HG03196 (cell line): ENCODE measurements around the gene CUL7.
"Not testable (repeated sequence)": the region's sequence is repeated elsewhere in the genome, so short reads cannot be mapped to it uniquely, and the experiment has no call there.

Experiments used
- ATAC-seq: cut with Tn5 transposase; IDR thresholded peaks from one replicate; pipeline ENCODE4 v1.9.1; 2021; ENCODE audit not compliant: unreplicated experiment

CUL7 gene

DNA sequence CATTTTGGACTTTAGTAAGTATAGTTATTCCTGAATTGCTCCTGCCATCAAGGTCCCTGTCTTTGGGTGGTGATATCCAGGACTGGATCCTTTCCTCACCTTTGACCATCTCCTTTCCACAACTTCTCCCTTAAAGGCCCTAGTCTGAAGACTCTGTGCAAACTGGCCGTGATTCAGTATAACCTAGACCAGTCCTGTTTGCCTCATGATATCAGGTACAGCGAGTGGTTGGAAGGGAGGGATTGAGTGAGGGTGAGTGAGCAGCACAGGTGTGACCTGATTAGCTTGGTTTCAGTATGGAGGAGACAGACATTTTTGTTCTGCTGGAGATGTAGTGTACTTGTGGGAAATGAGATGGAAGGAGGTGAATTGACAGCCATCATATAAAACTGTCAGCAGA is 34.5 kb downstream of the CUL7 start:
- ATAC-seq: no peak

DNA sequence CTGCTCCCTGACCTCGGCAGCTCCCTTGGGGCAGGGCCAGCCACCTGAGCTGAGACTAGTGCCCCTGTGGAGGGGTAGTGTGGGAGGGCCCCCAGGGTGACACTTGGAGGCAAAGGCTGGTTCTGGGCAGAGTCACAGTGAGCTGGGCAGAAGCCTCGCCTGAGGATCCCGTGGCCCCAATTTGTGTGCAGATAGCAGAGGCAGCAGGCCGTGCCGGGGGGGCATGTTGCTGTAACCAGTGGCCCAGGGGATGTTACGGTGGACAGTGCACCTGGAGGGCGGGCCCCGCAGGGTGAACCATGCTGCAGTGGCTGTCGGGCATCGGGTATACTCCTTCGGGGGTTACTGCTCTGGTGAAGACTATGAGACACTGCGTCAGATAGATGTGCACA is 36.7 kb downstream of the CUL7 start:
- no peak for ATAC-seq

DNA sequence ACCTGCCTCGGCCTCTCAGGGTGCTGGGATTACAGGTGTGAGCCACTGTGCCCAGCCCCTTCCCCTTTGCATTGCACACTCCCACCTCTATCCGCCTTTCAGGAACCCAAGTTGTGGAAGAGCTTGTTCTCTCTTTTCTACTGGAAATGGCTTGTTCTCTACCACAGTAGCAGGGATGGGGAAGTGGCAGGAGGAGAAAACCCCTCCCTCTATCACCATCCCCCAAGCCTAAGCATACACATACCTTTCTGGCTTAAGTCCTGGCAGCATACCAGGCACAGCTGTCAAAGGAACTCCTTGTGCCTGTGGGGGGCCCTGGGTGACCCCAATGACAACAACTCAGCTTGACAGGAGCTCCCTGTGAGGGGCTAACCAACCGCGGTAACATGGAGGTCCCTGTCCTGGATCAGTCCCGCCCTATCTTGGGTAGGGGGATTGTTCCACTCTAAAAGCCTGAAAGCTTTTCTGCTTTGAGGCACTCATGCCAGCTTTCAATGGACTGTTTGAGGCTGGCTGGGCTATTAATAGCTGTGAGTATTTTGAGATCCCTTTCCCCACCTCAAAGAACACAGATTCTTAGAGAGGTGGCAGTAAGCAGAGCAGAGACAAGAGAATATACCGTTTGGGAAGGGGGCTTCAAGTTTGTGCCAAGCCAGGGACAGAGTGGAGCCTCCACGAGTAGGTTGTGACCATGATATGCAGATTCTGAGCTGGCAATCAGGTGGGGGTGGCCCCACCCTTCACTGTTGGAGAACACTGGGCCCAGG is 37.3 kb downstream of the CUL7 start:
- no peak for ATAC-seq

DNA sequence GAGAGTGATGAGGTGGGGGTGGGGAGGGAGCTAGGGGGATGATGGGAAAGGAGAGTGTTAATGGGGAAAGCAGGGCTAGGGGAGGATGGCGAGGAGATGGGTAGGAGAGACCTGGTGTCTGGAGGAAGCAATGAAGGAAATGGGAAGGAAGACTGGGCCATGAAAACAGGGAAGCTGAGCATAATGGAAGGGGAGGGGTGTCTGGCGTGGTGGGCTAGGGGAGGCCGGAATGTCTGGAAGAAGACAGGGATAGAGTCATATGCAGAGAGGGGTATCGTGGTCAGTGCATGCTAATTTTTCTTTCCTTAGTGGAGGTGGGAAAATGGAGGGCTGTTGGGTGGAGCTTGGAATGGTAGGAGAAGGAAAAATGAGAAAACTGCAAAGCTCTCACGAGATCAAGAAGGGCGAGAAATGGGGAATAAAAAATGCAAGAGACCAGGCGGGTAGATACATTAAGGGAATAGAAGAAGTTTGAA is 39.2 kb downstream of the CUL7 start:
- no peak for ATAC-seq

DNA sequence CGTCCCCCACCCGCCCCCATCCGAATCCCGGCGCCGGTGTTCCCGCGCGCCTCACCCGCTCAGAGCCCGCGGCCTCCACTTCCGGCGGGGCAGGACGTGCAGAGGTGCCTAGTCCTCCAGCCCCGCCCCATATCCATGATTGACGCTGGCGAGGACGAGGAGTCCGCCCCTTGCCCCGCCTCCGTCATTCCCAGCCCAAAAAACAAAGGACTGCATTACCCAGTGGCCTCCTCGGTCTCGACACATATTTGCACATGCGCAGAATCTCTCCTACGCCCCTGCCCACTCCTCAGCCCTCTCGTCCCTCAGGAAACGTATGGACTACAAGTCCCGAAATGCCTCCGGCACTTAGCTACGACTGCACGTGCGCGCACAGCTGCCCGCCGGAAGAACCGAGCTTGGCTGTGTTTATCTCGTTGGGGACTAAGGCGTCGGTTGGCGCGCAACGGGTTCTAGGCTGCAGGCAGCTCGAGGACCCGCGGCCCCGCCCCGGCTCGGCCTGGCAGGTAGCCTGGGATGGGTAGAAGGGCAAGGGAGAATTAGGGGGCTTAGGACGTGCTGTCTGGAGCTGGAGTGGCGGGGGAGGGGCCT is 39.7 kb downstream of the CUL7 start, which contains the start of the genes KLHDC3 and MEA1:
KLHDC3 (plus strand) TSS at position 407 of the 591 bp plus-strand sequence. CDS start 2,944 bp downstream, outside the sequence.
MEA1 (minus strand) TSS at position 104 of the 591 bp plus-strand sequence. CDS start 133 bp downstream, outside the sequence.
- ATAC-seq: peak; percentile 90

DNA sequence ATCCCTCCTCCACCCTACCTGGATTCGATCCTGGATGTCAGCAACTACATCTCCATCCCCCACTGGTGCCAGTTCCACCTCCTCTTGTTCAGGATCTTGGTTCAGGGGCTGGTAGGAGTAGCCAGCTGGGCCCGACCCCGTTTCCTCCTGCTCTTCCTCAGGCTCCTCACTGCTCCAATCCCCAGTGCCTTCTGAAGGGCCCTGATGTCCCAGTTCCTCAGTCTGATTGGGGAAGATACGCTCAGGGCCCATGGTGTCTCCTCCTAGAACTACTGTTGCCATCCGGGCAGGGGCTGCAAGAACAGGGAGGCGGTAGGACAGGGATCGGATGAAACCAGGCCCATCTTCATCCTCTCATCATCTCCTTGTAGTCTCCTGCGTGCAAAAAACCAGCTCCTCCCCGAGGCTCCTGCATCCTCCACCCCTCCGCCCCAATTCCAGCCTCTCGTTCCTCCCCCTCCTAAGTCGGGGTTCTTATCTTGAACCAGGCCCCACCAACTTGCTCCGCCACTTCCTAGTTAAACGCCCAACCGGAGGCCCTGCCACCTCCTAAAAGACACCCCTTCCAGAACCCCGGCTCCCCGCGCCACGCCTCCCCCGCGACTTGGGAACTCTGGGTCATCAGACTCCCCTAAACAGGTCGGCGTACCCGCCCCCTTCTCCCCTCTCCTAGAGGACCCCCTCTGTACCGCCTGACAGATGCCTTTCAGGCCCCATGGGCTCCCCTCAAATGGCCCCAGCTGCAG is 40.4 kb downstream of the CUL7 start:
- peak; percentile 2 for ATAC-seq

DNA sequence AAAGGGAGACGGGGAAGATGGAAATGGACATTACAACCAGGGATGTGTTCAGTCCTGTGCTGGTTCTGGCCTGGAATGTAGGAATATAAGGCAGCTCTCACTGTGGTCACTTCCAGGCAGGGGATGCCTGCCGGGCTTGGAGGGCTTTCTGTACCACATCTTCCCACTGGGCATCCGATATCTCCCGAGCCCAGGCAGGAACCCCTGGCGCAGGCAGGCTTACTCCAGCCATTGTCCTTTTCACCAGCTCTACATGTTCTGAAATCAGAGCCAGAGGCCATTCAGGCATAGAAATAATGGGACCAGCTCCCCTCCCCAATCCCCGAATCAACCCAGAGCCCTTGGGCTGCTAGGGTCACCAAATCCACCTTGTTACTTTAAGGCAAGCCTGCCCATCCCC is 41.3 kb downstream of the CUL7 start:
- no peak for ATAC-seq

DNA sequence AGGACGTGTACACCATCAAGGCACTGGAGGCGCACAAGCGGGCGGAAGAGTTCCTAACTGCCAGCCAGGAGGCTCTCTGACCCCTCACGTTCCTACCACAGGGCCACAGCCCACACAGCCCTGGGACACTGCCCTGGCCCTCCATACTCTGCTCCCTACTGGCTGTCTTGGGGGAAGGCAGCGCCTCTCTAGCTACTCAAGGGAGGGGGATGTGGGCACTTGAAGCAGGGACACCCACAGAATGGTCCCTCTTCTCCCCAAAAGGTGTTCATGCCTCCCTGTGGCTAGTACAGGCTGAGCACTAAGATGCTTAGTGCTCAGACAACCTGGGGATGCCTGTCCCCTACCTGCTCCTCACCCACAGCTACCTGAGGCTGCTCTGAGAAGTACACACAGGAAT is 42.4 kb downstream of the CUL7 start:
- no peak for ATAC-seq

DNA sequence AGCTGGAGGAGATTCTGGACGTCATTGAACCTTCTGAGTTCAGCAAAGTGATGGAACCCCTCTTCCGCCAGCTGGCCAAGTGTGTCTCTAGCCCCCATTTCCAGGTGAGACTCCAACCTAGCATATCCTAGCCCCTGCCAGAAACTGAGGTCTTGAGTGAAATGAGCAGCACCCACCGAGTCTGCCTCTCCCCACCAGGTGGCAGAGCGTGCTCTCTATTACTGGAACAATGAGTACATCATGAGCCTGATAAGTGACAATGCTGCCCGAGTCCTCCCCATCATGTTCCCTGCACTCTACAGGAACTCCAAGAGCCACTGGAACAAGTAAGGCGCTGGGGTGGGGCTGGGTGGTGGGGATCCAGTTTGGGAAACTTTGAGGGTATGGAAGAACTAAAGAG is 44.5 kb downstream of the CUL7 start:
- no peak for ATAC-seq

DNA sequence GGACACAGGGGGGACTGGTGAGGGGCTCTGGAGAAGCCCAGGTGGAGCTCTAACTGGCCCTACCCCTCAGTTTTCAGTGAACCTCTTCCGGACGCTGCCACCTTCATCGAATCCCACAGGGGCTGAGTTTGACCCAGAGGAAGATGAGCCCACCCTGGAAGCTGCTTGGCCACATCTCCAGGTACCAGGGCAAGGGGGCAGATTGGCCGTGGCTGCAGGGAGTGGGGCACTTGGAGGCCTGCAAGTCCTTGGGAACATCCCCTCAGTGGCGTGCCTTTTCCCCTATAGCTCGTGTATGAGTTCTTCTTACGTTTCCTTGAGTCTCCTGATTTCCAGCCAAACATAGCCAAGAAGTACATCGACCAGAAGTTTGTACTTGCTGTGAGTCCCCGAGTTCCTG is 46.5 kb downstream of the CUL7 start:
- no peak for ATAC-seq

DNA sequence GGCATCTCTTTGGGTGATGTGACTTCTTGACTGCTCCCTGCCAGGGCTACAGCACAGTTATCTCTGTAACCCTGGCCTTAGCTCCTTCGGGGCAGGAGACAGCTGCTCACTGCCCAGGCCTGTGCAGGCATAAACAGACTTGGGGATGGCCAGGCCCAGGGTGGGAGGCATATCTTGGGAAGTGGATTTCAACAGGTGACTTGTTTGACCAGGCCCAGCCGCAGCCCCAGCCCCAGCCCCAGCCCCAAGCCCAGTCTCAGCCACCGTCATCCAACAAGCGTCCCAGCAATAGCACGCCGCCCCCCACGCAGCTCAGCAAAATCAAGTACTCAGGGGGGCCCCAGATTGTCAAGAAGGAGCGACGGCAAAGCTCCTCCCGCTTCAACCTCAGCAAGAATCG is 47.4 kb downstream of the CUL7 start:
- no peak for ATAC-seq

DNA sequence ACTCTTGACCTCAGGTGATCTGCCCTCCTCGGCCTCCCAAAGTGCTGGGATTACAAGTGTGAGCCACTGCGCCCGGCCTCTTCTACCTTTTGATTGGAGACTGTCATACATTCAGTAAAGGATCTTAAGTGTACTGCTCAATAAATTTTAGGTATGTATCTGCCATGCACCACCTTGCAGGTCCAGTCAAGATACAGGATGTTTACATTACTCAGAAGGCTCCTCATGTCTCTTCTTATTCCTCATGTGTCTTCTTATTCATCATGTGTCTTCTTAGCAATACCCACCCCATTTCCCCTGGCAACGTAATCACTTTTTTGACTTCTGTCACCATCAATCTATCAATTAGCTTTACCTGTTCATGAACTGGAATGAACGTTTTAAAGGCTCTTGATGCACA is 47.8 kb downstream of the CUL7 start:
- no peak for ATAC-seq

DNA sequence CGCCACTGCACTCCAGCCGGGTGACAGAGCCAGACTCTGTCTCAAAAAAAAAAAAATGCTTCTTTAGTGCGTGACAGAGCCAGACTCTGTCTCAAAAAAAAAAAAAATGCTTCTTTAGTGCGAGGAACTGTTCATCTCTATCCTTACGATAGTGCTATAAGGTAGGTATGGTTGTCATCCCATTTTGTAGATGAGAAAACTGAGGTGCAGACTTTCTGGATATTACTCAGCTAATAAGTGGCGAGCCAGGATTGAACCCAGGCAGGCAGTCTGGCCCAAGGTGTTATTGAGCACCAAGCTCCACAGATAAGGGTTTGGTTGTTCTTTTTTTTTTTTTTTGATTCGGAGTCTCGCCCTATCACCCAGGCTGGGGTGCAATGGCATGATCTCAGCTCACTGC is 51.8 kb downstream of the CUL7 start:
- ATAC-seq: no peak

DNA sequence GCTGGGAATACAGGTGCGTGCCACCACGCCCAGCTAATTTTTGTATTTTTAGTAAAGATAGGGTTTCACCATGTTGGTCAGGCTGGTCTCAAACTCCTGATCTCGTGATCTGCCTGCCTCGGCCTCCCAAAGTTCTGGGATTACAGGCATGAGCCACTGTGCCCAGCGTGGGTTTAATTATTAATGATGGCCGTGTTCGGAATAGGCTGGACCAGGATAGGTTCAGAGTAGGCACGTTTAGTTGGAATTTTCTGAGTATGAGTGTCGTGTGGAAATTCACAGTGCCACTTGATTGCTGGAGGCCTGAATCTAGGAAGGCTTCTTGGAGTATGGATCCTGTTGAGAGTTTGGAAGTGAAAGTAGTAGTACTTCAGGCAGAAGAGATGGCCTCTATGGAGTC is 55.4 kb downstream of the CUL7 start:
- not testable (repeated sequence) for ATAC-seq

DNA sequence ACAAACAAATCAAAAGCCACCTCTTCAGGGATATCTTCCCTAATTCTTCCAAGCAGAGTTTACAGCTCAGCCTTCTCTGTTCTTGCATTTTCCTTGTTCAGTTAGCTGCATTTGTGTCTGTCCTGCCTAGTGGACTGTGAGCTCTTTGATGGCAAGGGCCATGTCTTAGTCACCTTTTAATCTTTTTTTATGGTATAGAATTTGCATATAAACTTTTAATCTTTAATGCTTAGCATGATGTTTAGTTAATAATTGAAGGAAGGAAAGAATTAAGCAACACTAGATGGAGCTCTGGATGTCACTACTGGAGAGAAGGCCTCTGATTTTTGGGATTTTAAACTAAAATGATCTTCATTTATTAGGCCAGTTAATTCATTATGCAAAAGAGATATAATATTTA is 57.1 kb downstream of the CUL7 start:
- no peak for ATAC-seq

DNA sequence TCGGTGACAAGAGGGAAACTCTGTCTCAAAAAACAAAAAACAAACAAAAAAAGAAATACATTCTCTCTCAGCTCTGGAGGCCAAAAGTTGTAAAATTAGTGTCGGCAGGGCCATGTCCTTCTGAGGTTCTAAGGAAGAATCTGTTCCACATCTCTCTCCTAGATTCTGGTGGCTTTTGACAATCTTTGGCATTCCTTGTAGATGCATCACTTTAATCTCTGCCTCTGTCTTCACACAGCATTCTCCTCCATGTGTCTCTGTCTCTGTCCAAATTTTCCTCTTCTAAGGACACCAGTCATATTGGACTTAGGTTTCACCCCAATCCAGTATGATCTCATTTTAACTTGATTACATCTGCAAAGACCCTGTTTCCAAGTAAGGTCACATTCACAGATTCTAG is 60.2 kb downstream of the CUL7 start:
- no peak for ATAC-seq

DNA sequence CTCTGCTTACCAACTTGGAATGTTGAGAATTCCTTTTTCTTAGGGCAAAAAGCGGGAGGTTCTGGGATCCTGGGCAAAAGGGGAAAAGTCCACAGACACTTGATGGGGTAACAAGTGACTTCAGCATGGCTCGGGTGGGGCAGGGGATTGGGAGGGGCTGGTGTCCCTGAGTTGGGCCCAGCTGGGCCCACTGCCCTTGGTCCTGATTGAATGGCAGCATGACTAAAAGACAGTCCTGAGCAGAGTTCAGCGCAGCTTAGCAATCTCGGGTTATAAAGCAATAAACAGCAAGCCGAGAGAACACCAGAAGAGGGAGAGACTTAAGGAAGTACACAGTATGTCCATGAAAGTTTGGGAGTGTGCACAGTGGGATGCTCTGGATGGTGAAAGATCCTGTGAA is 63.7 kb downstream of the CUL7 start:
- no peak for ATAC-seq

DNA sequence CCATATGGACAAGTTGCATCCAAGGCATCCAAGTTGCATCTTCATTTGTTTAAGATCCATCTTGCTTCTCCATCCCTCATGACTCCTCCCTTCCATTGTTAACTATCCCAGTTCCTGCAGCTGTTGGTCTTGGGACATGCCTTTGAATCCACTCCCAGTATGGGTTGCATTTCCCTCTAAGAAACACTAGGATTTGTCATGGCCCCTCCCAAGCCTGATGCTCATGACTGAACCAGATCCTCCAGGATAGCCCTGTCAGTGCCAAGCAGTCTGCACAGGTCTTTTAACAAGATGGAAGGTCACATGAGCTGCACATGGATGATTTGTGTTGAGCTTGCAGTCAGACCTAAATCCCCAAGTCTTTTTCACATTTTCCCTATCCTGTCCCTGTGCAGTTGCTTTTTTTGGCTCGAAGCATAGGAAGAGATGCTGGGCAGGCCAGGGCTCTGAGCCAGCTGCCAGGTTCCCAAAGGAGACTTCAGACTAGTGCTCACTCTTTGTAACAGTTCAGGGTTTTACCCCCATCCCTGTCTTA is 65.1 kb downstream of the CUL7 start:
- no peak for ATAC-seq
